Gastrocnemius medialis (tissue), 4 donors: Measurements from ENCODE around the gene DBH.

ENCODE experiments used
- POLR2A ChIP-seq, 2 donors: fragments of 450-650 bp; IDR thresholded peaks; one replicate each; pipeline ENCODE4 v1.6.1; 2017; ENCODE audit warnings: antibody characterized with exemption in 2 of 2, mild to moderate bottlenecking in 2 of 2, moderate library complexity in 2 of 2
- TF ChIP-seq, protein P1 (sequence below), 5 experiments: fragments of 450-650 bp in 3 of 5; fragments of 200-600 bp in 2 of 5; sonication (generic) in 2 of 5; IDR thresholded peaks in 4 of 5; conservative IDR thresholded peaks in 1 of 5; 1 replicate in 4 of 5; 2 replicates in 1 of 5; pipeline ENCODE4 v1.5.1; 2016 to 2019; ENCODE audit warnings: antibody characterized with exemption in 5 of 5, mild to moderate bottlenecking in 3 of 5, moderate library complexity in 3 of 5

DNA sequence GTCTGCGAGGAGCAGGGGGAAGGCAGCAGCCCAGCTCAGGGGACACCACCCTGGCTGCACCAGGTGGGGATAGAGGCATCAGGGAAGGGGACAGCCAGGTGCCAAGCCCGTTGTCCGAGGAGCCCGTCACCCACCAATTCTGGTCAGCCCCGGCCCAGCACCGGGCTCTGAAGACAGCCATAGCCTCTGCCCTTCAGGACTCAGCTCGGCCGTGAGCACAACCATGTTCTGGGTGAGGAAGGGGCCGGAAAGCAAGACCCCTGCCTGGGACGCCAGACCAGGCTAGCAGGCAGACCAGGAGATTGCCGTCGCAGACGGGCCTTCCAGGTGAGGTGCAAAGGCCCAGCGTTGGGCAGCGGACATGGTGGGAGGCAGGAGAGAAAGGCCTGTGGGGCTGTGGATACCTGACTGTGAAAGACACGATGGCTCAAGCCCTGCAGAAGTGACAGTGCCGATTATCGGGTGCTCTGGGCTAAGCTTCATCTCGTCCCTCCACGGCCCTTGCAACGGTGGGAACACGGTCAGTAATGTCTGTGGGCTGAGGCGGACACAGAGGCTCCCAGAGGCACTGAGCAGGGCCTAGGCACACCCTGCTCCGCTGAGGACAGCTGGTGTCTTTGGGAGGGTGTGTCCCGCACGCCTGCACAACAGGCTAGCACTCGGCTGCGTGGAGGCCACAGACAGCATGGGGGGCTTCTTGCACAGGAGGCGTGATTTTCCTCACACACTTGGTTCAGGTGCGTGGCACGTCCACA, 36.5 kb downstream of the DBH start:
- TF ChIP-seq, protein P1, sequence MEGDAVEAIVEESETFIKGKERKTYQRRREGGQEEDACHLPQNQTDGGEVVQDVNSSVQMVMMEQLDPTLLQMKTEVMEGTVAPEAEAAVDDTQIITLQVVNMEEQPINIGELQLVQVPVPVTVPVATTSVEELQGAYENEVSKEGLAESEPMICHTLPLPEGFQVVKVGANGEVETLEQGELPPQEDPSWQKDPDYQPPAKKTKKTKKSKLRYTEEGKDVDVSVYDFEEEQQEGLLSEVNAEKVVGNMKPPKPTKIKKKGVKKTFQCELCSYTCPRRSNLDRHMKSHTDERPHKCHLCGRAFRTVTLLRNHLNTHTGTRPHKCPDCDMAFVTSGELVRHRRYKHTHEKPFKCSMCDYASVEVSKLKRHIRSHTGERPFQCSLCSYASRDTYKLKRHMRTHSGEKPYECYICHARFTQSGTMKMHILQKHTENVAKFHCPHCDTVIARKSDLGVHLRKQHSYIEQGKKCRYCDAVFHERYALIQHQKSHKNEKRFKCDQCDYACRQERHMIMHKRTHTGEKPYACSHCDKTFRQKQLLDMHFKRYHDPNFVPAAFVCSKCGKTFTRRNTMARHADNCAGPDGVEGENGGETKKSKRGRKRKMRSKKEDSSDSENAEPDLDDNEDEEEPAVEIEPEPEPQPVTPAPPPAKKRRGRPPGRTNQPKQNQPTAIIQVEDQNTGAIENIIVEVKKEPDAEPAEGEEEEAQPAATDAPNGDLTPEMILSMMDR (IDR thresholded peaks at IDR 0.05 in 4 of 5, conservative IDR thresholded peaks at IDR 0.05 in 1 of 5) = no peak
- TF ChIP-seq POLR2A (IDR thresholded peaks at IDR 0.05) = no peak
